Measurements from ENCODE around the gene IFI27L2. TPM values are rescaled to one million over a fixed set of nuclear protein-coding genes. Genes with fewer than 3 reads are reported as not detected.
A peak's percentile ranks its signal among the peaks of the same experiment; 100 is the strongest.

Gene IFI27L2
- total RNA-seq, 1 donor from 2014 or later: 30.4 TPM

GRCh38 chr14:94152676-94153075 is 23.3 kb upstream of the IFI27L2 start:
- no peak for TF ChIP-seq CTCF (conservative IDR thresholded peaks at IDR 0.05)
- DNase-seq (ENCODE audit: low read depth, low spot score): no peak
- Mint-ChIP-seq H3K36me3 (ENCODE audit: low read depth) (no peaks in the 10 kb centered on the region), H3K4me3 (no peak overlapping the region), H3K27me3 (ENCODE audit: low read depth) (peaks cover 37% of the 10 kb centered on the region), H3K27ac (ENCODE audit: unreplicated experiment) (no peak overlapping the region), H3K4me1 (peaks cover 3% of the 10 kb centered on the region), H3K9me3 (peaks cover 6% of the 10 kb centered on the region)

GRCh38 chr14:94145902-94146527 is 16.6 kb upstream of the IFI27L2 start:
- Mint-ChIP-seq H3K4me3 (no peak overlapping the region), H3K27me3 (ENCODE audit: low read depth) (peaks cover 25% of the 10 kb centered on the region), H3K27ac (ENCODE audit: unreplicated experiment) (no peak overlapping the region), H3K36me3 (ENCODE audit: low read depth) (no peaks in the 10 kb centered on the region), H3K9me3 (no peaks in the 10 kb centered on the region), H3K4me1 (peaks cover 7% of the 10 kb centered on the region)
- no peak for TF ChIP-seq CTCF (conservative IDR thresholded peaks at IDR 0.05)
- no peak for DNase-seq (ENCODE audit: low read depth, low spot score)

GRCh38 chr14:94144765-94145164 is 15.4 kb upstream of the IFI27L2 start:
- H3K9me3 Mint-ChIP-seq: no peaks in the 10 kb centered on the region
- H3K4me1 Mint-ChIP-seq: peaks cover 12% of the 10 kb centered on the region
- peaks cover 18% of the 10 kb centered on the region for H3K27me3 Mint-ChIP-seq (ENCODE audit: low read depth)
- H3K4me3 Mint-ChIP-seq: no peak overlapping the region
- no peaks in the 10 kb centered on the region for H3K36me3 Mint-ChIP-seq (ENCODE audit: low read depth)
- no peak for DNase-seq (ENCODE audit: low read depth, low spot score)
- peak overlapping the region; percentile 58 for H3K27ac Mint-ChIP-seq (ENCODE audit: unreplicated experiment)
- no peak for TF ChIP-seq CTCF (conservative IDR thresholded peaks at IDR 0.05)

GRCh38 chr14:94143711-94144110 is 14.3 kb upstream of the IFI27L2 start:
- Mint-ChIP-seq H3K27me3 (ENCODE audit: low read depth) (peaks cover 10% of the 10 kb centered on the region), H3K9me3 (no peaks in the 10 kb centered on the region), H3K27ac (ENCODE audit: unreplicated experiment) (no peak overlapping the region), H3K4me1 (peaks cover 16% of the 10 kb centered on the region), H3K4me3 (no peak overlapping the region), H3K36me3 (ENCODE audit: low read depth) (no peaks in the 10 kb centered on the region)
- TF ChIP-seq CTCF (conservative IDR thresholded peaks at IDR 0.05): no peak
- no peak for DNase-seq (ENCODE audit: low read depth, low spot score)

GRCh38 chr14:94143239-94143638 is 13.8 kb upstream of the IFI27L2 start:
- H3K4me3 Mint-ChIP-seq: no peak overlapping the region
- no peaks in the 10 kb centered on the region for H3K36me3 Mint-ChIP-seq (ENCODE audit: low read depth)
- no peak overlapping the region for H3K27ac Mint-ChIP-seq (ENCODE audit: unreplicated experiment)
- H3K9me3 Mint-ChIP-seq: no peaks in the 10 kb centered on the region
- DNase-seq (ENCODE audit: low read depth, low spot score): no peak
- H3K4me1 Mint-ChIP-seq: peaks cover 17% of the 10 kb centered on the region
- H3K27me3 Mint-ChIP-seq (ENCODE audit: low read depth): peaks cover 6% of the 10 kb centered on the region
- TF ChIP-seq CTCF (conservative IDR thresholded peaks at IDR 0.05): peak; percentile 46
